Measurements from ENCODE around the gene MMP2. TPM values are rescaled to one million over a fixed set of nuclear protein-coding genes. Genes with fewer than 3 reads are reported as not detected.
A peak's percentile ranks its signal among the peaks of the same experiment; 100 is the strongest.

The MMP2 gene
- 5.6 and 19.2 TPM in 2 replicates for total RNA-seq

- DNase-seq (ENCODE audit: low read depth), result no peak
- peak within 1 kb of the TSS; percentile 52 for H3K4me3 ChIP-seq (ENCODE audit: low read depth, low read length)
- TF ChIP-seq CTCF (conservative IDR thresholded peaks at IDR 0.05; ENCODE audit: low read depth, low read length), result no peak
Observed at GRCh38 chr16:55478827-55479429, at the start of gene MMP2. Gene MMP2, plus strand, starts transcription at chr16:55479198. Its CDS starts 282 bp downstream, at chr16:55479480.

GRCh38 chr16:55433030-55433429, 46.0 kb upstream of the MMP2 start:
- H3K4me3 ChIP-seq (ENCODE audit: low read depth, low read length), result no peak overlapping the region
- DNase-seq (ENCODE audit: low read depth), result no peak
- TF ChIP-seq CTCF (conservative IDR thresholded peaks at IDR 0.05; ENCODE audit: low read depth, low read length), result no peak

- no peak overlapping the region for H3K4me3 ChIP-seq (ENCODE audit: low read depth, low read length)
- DNase-seq (ENCODE audit: low read depth), result no peak
- no peak for TF ChIP-seq CTCF (conservative IDR thresholded peaks at IDR 0.05; ENCODE audit: low read depth, low read length)
Observed at GRCh38 chr16:55433535-55433934, 45.5 kb upstream of the MMP2 start.

GRCh38 chr16:55434000-55434399, 45.0 kb upstream of the MMP2 start:
- no peak overlapping the region for H3K4me3 ChIP-seq (ENCODE audit: low read depth, low read length)
- DNase-seq (ENCODE audit: low read depth), result no peak
- TF ChIP-seq CTCF (conservative IDR thresholded peaks at IDR 0.05; ENCODE audit: low read depth, low read length), result no peak

- no peak overlapping the region for H3K4me3 ChIP-seq (ENCODE audit: low read depth, low read length)
- no peak for DNase-seq (ENCODE audit: low read depth)
- no peak for TF ChIP-seq CTCF (conservative IDR thresholded peaks at IDR 0.05; ENCODE audit: low read depth, low read length)
Observed at GRCh38 chr16:55435387-55435786, 43.6 kb upstream of the MMP2 start.

- TF ChIP-seq CTCF (conservative IDR thresholded peaks at IDR 0.05; ENCODE audit: low read depth, low read length), result no peak
- H3K4me3 ChIP-seq (ENCODE audit: low read depth, low read length), result no peak overlapping the region
- no peak for DNase-seq (ENCODE audit: low read depth)
Observed at GRCh38 chr16:55436587-55436986, 42.4 kb upstream of the MMP2 start.

- TF ChIP-seq CTCF (conservative IDR thresholded peaks at IDR 0.05; ENCODE audit: low read depth, low read length), result no peak
- no peak for DNase-seq (ENCODE audit: low read depth)
Observed at GRCh38 chr16:55437625-55438024, 41.4 kb upstream of the MMP2 start.

More at GRCh38 chr16:55437625-55438024, 41.4 kb upstream of the MMP2 start:
- no peak overlapping the region for H3K4me3 ChIP-seq (ENCODE audit: low read depth, low read length)

Measured in epithelial cell of proximal tubule (primary cell).